ENCODE data around the gene MGAT5. TPM values are rescaled to one million over a fixed set of nuclear protein-coding genes. Genes with fewer than 3 reads are reported as not detected.

Gene MGAT5
- total RNA-seq, 1 donor = 17.0 TPM

DNA sequence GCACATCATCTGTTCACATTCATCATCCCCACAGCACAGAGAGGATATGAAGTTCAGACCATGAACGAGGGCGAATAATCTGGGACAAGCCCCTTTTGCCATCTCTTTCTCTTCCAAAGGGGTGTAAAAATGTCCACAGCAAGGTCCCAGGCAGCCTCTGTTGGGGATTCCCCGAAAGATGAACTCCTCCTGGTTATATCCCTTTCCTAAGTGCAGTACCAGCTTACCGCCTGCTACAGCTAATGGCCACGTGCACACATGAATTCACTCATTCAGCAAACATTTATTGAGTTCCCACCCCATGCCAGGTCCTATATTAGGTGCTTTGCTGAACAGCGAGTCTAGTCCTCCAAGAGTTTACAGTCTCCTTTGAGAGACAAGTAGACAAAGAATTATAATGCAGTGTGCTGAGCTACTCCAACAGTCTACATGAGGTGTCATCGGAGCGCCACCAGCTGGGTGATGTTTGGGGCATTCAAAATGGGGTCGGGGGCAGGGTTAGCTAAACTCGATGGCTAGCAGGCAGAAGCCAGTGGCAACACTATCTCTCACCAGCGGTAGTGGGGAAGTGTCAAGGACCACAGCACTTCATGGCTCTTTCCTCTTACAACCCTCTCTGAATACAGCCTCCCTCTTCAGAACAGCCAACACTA, 236.0 kb downstream of the MGAT5 start:
- DNase-seq (ENCODE audit: low read depth in 2 of 3, low spot score in 2 of 3) = no peak

DNA sequence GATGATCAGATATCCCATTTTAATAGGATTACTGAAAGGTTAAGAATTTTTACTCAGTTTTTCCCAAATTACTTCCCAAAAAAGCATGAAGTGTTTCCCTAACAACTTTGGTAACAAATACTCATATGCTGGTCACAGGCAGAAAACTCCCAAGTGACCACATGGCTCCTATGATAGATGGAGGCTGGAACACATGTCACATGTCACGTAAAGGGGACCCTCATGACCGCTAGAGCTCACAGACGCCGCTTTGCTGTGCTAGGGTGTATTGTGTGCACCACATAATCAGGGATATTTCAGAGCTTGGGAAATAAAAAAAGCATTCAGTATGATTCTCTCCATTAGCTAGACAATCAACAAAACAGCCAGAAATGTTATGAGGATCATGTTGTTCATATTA, 236.7 kb downstream of the MGAT5 start:
- DNase-seq (ENCODE audit: low read depth in 2 of 3, low spot score in 2 of 3) = no peak

DNA sequence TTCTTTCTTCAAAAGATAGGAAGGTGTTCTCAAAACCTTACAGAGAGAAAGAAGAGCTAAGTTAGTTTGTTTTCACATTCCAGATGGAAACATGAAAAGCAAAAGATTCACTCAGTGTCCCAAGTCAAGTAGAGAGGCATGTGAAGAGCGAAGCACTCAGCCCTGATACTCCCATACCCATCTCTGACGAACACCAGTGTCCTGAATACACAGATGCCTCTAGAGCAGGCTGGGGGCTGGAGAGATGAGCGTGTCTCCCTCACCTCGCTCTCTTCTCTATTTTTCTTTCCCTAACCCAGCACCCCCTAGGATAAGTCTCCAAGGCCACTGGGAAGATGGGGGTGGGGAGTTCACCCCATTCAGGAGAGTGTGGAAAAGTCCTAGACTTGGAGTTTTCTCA, 237.2 kb downstream of the MGAT5 start:
- DNase-seq (ENCODE audit: low read depth in 2 of 3, low spot score in 2 of 3) = no peak

DNA sequence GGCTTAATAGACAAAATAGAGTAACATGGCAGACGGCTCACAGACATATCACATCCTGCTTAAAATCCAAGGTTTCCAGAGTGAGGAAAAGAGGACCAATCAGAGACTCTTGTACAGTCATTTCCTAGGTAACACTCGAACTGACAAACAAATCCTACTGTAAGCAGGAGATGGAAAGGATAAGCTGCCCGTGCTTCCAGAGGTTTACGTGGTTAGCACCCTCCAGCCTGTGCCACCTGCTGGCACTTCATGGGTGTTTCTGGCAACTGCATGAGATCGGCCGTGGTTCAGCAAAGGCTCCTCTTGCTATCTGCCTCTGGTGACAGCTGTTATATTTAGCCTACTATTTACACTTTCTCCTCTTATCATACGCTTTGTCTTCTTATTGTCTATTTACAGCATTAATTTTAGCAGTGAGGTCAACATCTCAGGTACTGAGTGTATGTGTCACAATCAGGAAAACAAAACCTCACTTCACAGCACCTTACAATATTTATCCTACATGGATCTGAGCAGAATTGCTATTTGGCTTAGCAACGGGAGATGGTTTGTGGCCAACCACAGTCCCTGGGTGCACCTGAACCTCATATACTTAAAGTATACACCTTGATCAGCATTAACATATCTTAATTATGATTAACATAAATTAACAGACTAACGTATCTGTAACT, 238.0 kb downstream of the MGAT5 start:
- DNase-seq (ENCODE audit: low read depth in 2 of 3, low spot score in 2 of 3) = no peak

DNA sequence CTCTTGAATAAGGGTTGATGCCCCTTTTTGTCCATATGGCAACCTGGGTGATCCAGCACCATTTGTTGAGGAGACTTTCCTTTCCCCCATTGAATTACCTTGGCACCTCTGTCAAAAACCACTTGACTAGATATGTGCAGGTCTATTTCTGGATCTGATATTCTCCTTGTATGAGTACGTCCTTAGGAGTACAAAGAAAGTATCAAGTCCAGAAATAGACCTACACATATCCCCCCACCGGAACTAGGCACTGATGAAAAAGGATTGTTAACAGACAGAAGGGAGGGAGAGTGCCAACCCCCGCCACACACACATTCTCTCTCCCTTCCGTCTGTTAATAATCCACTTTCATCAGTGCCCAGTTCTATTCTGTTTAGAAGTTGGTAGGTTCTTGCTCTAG, 239.9 kb downstream of the MGAT5 start:
- no peak for DNase-seq (ENCODE audit: low read depth in 2 of 3, low spot score in 2 of 3)

DNA sequence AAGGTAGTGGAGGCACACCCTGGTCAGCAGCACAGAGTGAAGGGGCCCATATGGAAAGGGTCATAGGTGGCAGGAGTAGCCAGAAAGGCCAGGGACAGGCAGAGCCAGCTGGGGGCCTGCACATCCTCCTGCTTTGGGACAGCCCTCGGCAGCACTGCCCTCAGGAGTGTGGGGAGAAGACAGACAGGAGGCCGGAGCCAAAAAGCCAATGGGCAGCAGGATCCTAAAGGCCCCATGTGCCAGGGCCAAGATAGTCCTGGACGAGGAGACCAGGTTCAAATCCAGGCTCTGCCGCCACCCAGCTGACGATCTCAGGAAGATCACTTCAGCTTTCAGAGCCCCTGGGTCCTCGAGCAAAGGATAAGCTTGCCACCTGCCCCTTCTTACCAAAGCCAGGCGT, 244.8 kb downstream of the MGAT5 start:
- no peak for DNase-seq (ENCODE audit: low read depth in 2 of 3, low spot score in 2 of 3)

DNA sequence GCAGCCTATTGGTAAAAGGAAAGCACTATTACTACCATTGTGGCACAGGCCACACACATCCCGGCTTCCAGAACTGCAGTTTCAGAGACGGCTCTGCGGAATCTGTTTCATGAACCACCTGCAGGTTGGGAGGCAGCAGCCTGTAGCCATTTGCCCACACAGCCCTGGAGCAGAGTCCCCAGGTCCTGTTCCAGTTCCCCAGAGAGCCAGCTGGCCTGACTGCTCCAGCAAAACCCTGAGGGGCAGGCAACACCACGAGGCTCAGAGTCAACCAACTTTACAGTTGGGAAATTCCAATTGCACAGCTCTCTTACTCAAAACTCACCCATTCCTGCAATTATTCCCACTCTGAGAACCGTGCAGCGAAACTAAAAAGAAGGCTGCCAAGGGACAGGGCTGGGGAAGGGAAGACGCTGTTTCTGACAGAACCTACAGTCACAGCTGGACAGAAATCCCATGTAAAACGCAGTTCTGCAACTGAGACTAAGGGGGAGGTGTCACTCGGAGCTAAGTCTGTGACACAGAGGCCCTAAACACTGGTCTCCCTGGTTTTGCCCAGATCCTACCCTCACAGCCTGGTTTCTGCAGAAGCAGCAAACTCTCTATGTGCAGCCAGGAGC, 245.5 kb downstream of the MGAT5 start:
- no peak for DNase-seq (ENCODE audit: low read depth in 2 of 3, low spot score in 2 of 3)

DNA sequence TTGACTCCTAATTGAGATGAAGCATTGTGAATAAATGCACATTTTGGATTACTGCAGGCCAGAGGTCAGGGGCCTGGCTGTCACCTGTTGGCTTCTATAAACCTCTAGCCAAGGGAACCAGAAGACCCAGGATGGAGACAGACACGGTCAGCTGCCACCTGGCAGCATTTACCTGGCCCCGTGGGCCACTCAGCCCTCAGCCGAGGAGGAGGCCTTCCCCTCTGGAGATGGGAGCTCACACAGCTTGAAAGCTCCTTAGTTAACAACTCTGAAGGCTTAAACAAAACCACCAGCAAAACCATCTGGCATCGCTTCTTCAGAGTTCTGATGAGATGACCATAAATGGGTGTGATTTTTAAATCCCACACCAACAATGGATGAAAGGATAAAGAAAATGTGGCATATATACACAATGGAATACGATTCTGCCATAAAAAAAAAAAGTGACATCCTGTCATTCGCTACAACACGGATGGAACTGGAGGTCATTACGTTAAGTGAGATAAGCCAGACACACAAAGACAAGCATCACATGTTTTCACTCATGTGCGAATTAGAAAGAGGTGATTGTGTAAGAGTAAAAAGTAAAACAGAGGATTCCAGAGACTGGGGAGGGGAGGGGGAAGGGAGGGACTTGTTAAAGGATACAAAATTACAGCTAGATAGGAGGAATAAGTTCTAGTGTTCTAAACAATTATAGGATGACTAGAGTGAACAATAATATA, 246.5 kb downstream of the MGAT5 start:
- DNase-seq (ENCODE audit: low read depth in 2 of 3, low spot score in 2 of 3) = no peak

DNA sequence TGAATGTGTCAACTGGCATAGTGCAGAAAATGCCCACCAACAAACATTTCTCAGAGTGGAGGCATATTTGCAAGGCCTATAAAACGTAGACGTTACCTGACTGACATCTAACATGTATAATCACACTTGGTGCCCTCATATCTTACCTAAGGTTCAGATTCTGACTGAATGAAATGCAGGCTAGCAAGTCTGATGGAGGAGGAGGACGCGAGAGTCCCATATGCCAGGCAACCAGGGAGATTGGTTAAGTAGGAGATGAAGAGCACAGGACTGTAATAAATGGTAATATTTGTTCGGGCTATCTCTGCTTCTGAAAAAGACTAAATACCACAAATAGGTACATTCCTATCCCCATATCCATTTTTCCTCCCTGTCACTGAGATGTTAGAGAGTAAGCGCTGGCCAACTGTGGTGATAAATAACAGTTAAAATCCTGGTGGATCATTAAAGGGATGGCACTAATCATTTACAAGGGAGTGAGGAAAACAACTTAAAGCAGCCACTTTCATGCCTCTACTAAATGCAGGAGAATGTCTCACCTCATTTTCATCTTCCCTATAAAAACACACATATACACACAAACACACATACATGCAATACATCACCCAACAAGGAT, 247.7 kb downstream of the MGAT5 start:
- no peak for DNase-seq (ENCODE audit: low read depth in 2 of 3, low spot score in 2 of 3)

DNA sequence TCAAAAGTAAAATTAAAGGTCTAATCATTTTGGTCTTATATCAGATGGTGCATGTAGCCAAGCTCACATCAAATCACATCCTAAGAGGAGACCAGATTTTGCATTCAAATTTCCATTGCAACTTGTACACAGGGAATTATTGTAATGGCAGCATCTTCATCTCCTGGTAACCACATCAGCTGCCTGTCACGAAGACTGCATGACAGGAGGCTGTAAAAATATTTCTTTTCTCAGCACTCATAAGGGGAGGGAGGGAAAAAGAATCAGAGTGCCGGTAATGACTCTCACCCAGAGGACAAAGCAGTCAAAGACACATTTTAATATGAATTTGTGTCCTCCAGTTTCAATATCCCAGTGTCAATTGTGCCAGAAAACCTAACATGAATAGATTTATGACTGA, 248.2 kb downstream of the MGAT5 start:
- DNase-seq (ENCODE audit: low read depth in 2 of 3, low spot score in 2 of 3) = no peak

Small RNA genes lying within 50 kb of the gene (small RNA-seq; reads per million reads assigned to genes)
- gene RNA5SP104 = not detected

Measured in hematopoietic multipotent progenitor cell (in vitro differentiated cells).